HG03469 (cell line): ENCODE results near the gene RPS2.
A peak's percentile ranks its signal among the peaks of the same experiment; 100 is the strongest.

Experiments used
- ATAC-seq: cut with Tn5 transposase; IDR thresholded peaks from one replicate; pipeline ENCODE4 v1.9.1; 2021; ENCODE audit warnings: mild to moderate bottlenecking, moderate library complexity, moderate number of reproducible peaks; ENCODE audit not compliant: unreplicated experiment

RPS2 gene

GRCh38 chr16:1982991-1983543 lies 18.4 kb upstream of the RPS2 start:
- ATAC-seq = no peak

- no peak for ATAC-seq
Observed at GRCh38 chr16:1982013-1982433, 17.4 kb upstream of the RPS2 start.

GRCh38 chr16:1981398-1981836 lies 16.8 kb upstream of the RPS2 start, which contains the start of gene NOXO1:
TSS of gene NOXO1 (minus strand) at chr16:1981469. CDS start at chr16:1981179, 290 bp downstream.
- ATAC-seq = no peak

GRCh38 chr16:1980770-1981087 lies 16.1 kb upstream of the RPS2 start:
- no peak for ATAC-seq

GRCh38 chr16:1980030-1980769 lies 15.6 kb upstream of the RPS2 start:
- ATAC-seq = no peak

- ATAC-seq = no peak
Observed at GRCh38 chr16:1979271-1980029, 14.8 kb upstream of the RPS2 start.

GRCh38 chr16:1978476-1979120 lies 14.0 kb upstream of the RPS2 start:
- no peak for ATAC-seq

GRCh38 chr16:1977875-1978268 lies 13.2 kb upstream of the RPS2 start:
- no peak for ATAC-seq

GRCh38 chr16:1976951-1977874 lies 12.6 kb upstream of the RPS2 start:
- no peak for ATAC-seq

GRCh38 chr16:1976216-1976520 lies 11.5 kb upstream of the RPS2 start:
- ATAC-seq = no peak

- ATAC-seq = no peak
Observed at GRCh38 chr16:1975432-1976215, 11.0 kb upstream of the RPS2 start.

- ATAC-seq = no peak
Observed at GRCh38 chr16:1974157-1975070, 9.8 kb upstream of the RPS2 start.

GRCh38 chr16:1973461-1974156 lies 9.0 kb upstream of the RPS2 start:
- no peak for ATAC-seq

GRCh38 chr16:1972490-1972877 lies 7.9 kb upstream of the RPS2 start:
- no peak for ATAC-seq

GRCh38 chr16:1971796-1972489 lies 7.3 kb upstream of the RPS2 start, which contains the start of gene TBL3:
TSS of gene TBL3 (plus strand) at chr16:1972053. CDS start at chr16:1972165, 112 bp downstream.
- peak; percentile 66 for ATAC-seq

GRCh38 chr16:1968146-1968953 lies 3.7 kb upstream of the RPS2 start:
- no peak for ATAC-seq

GRCh38 chr16:1966460-1966859 lies 1.8 kb upstream of the RPS2 start, which contains the start of gene RNF151:
TSS of gene RNF151 (plus strand) at chr16:1966856. CDS start at chr16:1966882, 26 bp downstream.
- no peak for ATAC-seq
